Measurements from ENCODE around the gene TULP4.

The TULP4 gene

GRCh38 chr6:158303210-158303731 is 9.0 kb upstream of the TULP4 start:
- TF ChIP-seq ZNF133 (tag by site-specific recombination; IDR thresholded peaks at IDR 0.05) (peak; percentile 50; the same call in 1 of the 2 replicates), ZNF621 (tag by site-specific recombination; IDR thresholded peaks at IDR 0.05) (no peak), ZBTB48 (tag by site-specific recombination; IDR thresholded peaks at IDR 0.05) (peak; percentile 84), ZNF335 (tag by site-specific recombination; conservative IDR thresholded peaks at IDR 0.05) (peak; percentile 47), TRIM28 (IDR thresholded peaks at IDR 0.05; ENCODE audit: borderline replicate concordance, low read length) (0 out of 2 replicates have a peak, but pooled peaks have one; percentile 39), PRDM6 (tag by site-specific recombination; IDR thresholded peaks at IDR 0.05) (peak; percentile 64), ZNF645 (tag by site-specific recombination; IDR thresholded peaks at IDR 0.05) (no peak), ZNF629 (tag by site-specific recombination; IDR thresholded peaks at IDR 0.05) (peak; percentile 43), MYNN (tag by site-specific recombination; IDR thresholded peaks at IDR 0.05; ENCODE audit: borderline replicate concordance) (no peak), ZSCAN30 (tag by site-specific recombination; IDR thresholded peaks at IDR 0.05) (peak; percentile 56; the same call in 1 of the 2 replicates), ATF2 (tag by site-specific recombination; IDR thresholded peaks at IDR 0.05; ENCODE audit: low read depth) (0 out of 2 replicates have a peak, but pooled peaks have one; percentile 36)
- ChIA-PET CTCF (no interaction called here), POLR2A (interaction anchor here (0.6 kb wide), 1 partner anchor 25 kb away, joined by 3 read pairs; no protein-coding TSS in a partner anchor)
- H3K4me3 ChIP-seq (ENCODE audit: low read depth, low read length), result no peak overlapping the region
- peaks cover 11% of the 10 kb centered on the region for H3K4me1 ChIP-seq (ENCODE audit: control insufficient read depth, insufficient read depth, low read length)
- H3K9me3 ChIP-seq (ENCODE audit: control insufficient read depth, insufficient read depth, low read depth, low read length), result no peaks in the 10 kb centered on the region
- H3K36me3 ChIP-seq (ENCODE audit: control insufficient read depth in 2 of 2, insufficient read depth in 1 of 2, low read length in 2 of 2), result peaks cover 0 to 6% of the 10 kb centered on the region in 2 experiments; a peak in 2 of 3 replicates
- no peak overlapping the region for H3K27ac ChIP-seq (ENCODE audit: extremely low read depth, low read depth, low read length)

GRCh38 chr6:158304254-158304653 is 8.0 kb upstream of the TULP4 start:
- Histone ChIP-seq H3K9me3 (ENCODE audit: control insufficient read depth, insufficient read depth, low read depth, low read length) (no peaks in the 10 kb centered on the region), H3K4me3 (ENCODE audit: low read depth, low read length) (no peak overlapping the region), H3K4me1 (ENCODE audit: control insufficient read depth, insufficient read depth, low read length) (peaks cover 11% of the 10 kb centered on the region), H3K36me3 (ENCODE audit: control insufficient read depth in 2 of 2, insufficient read depth in 1 of 2, low read length in 2 of 2) (peaks cover 0 to 6% of the 10 kb centered on the region in 2 experiments; a peak in 2 of 3 replicates), H3K27ac (ENCODE audit: extremely low read depth, low read depth, low read length) (no peak overlapping the region)
- POLR2A ChIA-PET, result no interaction called here
- TF ChIP-seq ZNF76 (tag by site-specific recombination; IDR thresholded peaks at IDR 0.05; ENCODE audit: borderline replicate concordance, low read depth), result no peak
- CTCF ChIA-PET, result no interaction called here

- ChIA-PET POLR2A (no interaction called here), CTCF (no interaction called here)
- no peak for TF ChIP-seq ZNF280D (tag by site-specific recombination; IDR thresholded peaks at IDR 0.05)
- no peak for TF ChIP-seq HOXA7 (CRISPR knock-in tag; IDR thresholded peaks at IDR 0.05; ENCODE audit: borderline replicate concordance)
- TF ChIP-seq ZSCAN23 (tag by site-specific recombination; IDR thresholded peaks at IDR 0.05), result no peak
- TF ChIP-seq BCL6B (tag by site-specific recombination; IDR thresholded peaks at IDR 0.05), result no peak
- TF ChIP-seq ZNF341 (tag by site-specific recombination; IDR thresholded peaks at IDR 0.05; ENCODE audit: low read depth), result no peak
- no peak for TF ChIP-seq CTCF (tag by site-specific recombination; IDR thresholded peaks at IDR 0.05)
- TF ChIP-seq ZNF624 (tag by site-specific recombination; IDR thresholded peaks at IDR 0.05), result no peak
- no peak for TF ChIP-seq HOXC10 (CRISPR knock-in tag; IDR thresholded peaks at IDR 0.05)
Observed at GRCh38 chr6:158309814-158310213, 2.5 kb upstream of the TULP4 start.

More at GRCh38 chr6:158309814-158310213, 2.5 kb upstream of the TULP4 start:
- Histone ChIP-seq H3K36me3 (ENCODE audit: control insufficient read depth in 2 of 2, insufficient read depth in 1 of 2, low read length in 2 of 2) (peaks cover 0 to 34% of the 10 kb centered on the region in 2 experiments), H3K27ac (ENCODE audit: extremely low read depth, low read depth, low read length) (no peak overlapping the region), H3K4me1 (ENCODE audit: control insufficient read depth, insufficient read depth, low read length) (no peaks in the 10 kb centered on the region), H3K4me3 (ENCODE audit: low read depth, low read length) (no peak overlapping the region), H3K9me3 (ENCODE audit: control insufficient read depth, insufficient read depth, low read depth, low read length) (no peaks in the 10 kb centered on the region)

Measured in HEK293 (cell line).